ENCODE results near the gene OPCML.

DNA sequence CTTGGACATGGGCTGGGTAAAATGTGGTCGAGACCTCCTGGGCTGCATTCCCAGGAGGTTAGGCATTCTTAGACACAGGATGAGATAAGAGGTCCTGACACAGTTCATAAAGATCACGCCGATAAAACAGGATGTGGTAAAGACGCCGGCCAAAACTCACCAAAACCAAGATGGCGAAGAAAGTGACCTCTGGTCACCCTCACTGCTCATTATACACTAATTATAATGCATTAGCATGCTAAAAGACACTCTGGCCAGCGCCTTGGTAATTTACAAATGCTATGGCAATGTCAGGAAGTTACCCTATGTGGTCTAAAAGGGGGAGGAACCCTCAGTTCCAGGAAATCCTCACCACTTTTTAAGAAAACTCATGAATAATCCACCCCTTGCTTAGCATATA is 983.3 kb downstream of the OPCML start:
- no peak for TF ChIP-seq POLR2AphosphoS5 (IDR thresholded peaks at IDR 0.05; ENCODE audit: insufficient read depth in 1 of 2, low read depth in 1 of 2)
- no peak for TF ChIP-seq POLR2A (IDR thresholded peaks at IDR 0.05)
- TF ChIP-seq, protein P1, sequence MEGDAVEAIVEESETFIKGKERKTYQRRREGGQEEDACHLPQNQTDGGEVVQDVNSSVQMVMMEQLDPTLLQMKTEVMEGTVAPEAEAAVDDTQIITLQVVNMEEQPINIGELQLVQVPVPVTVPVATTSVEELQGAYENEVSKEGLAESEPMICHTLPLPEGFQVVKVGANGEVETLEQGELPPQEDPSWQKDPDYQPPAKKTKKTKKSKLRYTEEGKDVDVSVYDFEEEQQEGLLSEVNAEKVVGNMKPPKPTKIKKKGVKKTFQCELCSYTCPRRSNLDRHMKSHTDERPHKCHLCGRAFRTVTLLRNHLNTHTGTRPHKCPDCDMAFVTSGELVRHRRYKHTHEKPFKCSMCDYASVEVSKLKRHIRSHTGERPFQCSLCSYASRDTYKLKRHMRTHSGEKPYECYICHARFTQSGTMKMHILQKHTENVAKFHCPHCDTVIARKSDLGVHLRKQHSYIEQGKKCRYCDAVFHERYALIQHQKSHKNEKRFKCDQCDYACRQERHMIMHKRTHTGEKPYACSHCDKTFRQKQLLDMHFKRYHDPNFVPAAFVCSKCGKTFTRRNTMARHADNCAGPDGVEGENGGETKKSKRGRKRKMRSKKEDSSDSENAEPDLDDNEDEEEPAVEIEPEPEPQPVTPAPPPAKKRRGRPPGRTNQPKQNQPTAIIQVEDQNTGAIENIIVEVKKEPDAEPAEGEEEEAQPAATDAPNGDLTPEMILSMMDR (IDR thresholded peaks at IDR 0.05) = no peak

Data from vagina (tissue), 2 donors.